Right lung (tissue), 5 donors: ENCODE results near the gene TOR1AIP1. TPM values are rescaled to one million over a fixed set of nuclear protein-coding genes. Genes with fewer than 3 reads are reported as not detected.

Experiments used
- DNase-seq, 2 donors: peaks; one replicate each; pipeline ENCODE4 v3.0.0-alpha.2; 2013
- polyA plus RNA-seq, 5 donors: library from polyadenylated mRNA; unstranded; fragments of 120-200 nt; gene quantifications; one replicate each; pipeline versions ENCODE4 v1.2.1 to v1.2.3, GENCODE V29; 2013; ENCODE audit warnings: inconsistent platforms in 1 of 5, low replicate concordance in 1 of 5; ENCODE audit not compliant: insufficient read length in 5 of 5, insufficient read depth in 1 of 5

The TOR1AIP1 gene
- polyA plus RNA-seq, 5 donors: 51.1 to 72.5 (median 69.8) TPM

- DNase-seq: peak; percentile 80 to 83
These were observed 4.4 kb upstream of the TOR1AIP1 start, which contains the start of gene TOR1AIP2 for GRCh38 chr1:179877586-179878265. Gene TOR1AIP2 (minus strand): TSS chr1:179877803. CDS start chr1:179852665, 25,138 bp downstream.

- no peak for DNase-seq
These were observed 2.3 kb upstream of the TOR1AIP1 start for GRCh38 chr1:179879797-179880196.

- DNase-seq: peak in 1 of 2 donors; percentile 98
These were observed 338 bp upstream of the TOR1AIP1 start for GRCh38 chr1:179881642-179882252.

GRCh38 chr1:179883040-179883744 lies 1.1 kb downstream of the TOR1AIP1 start:
- no peak for DNase-seq

- no peak for DNase-seq
These were observed 1.7 kb downstream of the TOR1AIP1 start for GRCh38 chr1:179883745-179884138.

- DNase-seq: no peak
These were observed 6.0 kb downstream of the TOR1AIP1 start for GRCh38 chr1:179888071-179888470.

- DNase-seq: no peak
These were observed 7.5 kb downstream of the TOR1AIP1 start for GRCh38 chr1:179889589-179889988.

GRCh38 chr1:179910934-179911333 lies 28.8 kb downstream of the TOR1AIP1 start:
- DNase-seq: no peak

GRCh38 chr1:179911812-179912211 lies 29.7 kb downstream of the TOR1AIP1 start:
- DNase-seq: no peak

GRCh38 chr1:179917601-179918429 lies 35.7 kb downstream of the TOR1AIP1 start:
- no peak for DNase-seq

GRCh38 chr1:179921472-179921871 lies 39.4 kb downstream of the TOR1AIP1 start:
- DNase-seq: no peak

- DNase-seq: no peak
These were observed 40.1 kb downstream of the TOR1AIP1 start for GRCh38 chr1:179921981-179922872.

GRCh38 chr1:179923029-179923428 lies 40.9 kb downstream of the TOR1AIP1 start:
- no peak for DNase-seq

GRCh38 chr1:179924268-179924667 lies 42.2 kb downstream of the TOR1AIP1 start:
- DNase-seq: no peak

GRCh38 chr1:179925302-179925701 lies 43.2 kb downstream of the TOR1AIP1 start:
- DNase-seq: no peak

GRCh38 chr1:179925922-179926849 lies 44.1 kb downstream of the TOR1AIP1 start:
- DNase-seq: no peak

- DNase-seq: no peak
These were observed 44.7 kb downstream of the TOR1AIP1 start for GRCh38 chr1:179926850-179927205.

- no peak for DNase-seq
These were observed 48.1 kb downstream of the TOR1AIP1 start for GRCh38 chr1:179929955-179930798.

- no peak for DNase-seq
These were observed 48.8 kb downstream of the TOR1AIP1 start for GRCh38 chr1:179930867-179931266.
